GM21526 (cell line): ENCODE measurements around the gene A4GNT.
"Not testable (repeated sequence)": the region's sequence is repeated elsewhere in the genome, so short reads cannot be mapped to it uniquely, and the experiment has no call there.

Experiments used
- ATAC-seq: cut with Tn5 transposase; IDR thresholded peaks from one replicate; pipeline ENCODE4 v1.9.1; 2021; ENCODE audit warnings: moderate library complexity; ENCODE audit not compliant: unreplicated experiment, low FRiP score

The A4GNT gene

DNA sequence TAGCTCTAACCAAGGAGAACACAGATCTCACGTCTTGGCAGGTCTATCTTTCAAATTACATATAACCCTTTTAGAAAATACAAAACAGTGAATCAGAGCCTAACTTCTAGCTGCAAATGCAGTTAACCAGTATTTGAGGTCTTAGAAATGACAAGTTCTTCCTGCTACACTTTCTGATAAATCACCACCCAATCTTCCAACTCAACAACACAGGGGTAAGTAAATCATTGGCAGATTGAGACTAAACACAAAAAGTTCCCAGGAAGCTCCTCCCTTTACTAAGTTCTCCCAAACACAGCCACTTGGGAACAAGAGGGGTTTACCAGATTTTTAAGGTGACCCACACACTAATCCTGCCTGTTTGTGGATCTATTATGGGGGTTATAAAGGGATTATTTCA is at the start of gene A4GNT:
Gene A4GNT (minus strand): TSS at position 152 of the 400 bp plus-strand sequence. CDS start 1,134 bp downstream, outside the sequence.
- no peak for ATAC-seq

DNA sequence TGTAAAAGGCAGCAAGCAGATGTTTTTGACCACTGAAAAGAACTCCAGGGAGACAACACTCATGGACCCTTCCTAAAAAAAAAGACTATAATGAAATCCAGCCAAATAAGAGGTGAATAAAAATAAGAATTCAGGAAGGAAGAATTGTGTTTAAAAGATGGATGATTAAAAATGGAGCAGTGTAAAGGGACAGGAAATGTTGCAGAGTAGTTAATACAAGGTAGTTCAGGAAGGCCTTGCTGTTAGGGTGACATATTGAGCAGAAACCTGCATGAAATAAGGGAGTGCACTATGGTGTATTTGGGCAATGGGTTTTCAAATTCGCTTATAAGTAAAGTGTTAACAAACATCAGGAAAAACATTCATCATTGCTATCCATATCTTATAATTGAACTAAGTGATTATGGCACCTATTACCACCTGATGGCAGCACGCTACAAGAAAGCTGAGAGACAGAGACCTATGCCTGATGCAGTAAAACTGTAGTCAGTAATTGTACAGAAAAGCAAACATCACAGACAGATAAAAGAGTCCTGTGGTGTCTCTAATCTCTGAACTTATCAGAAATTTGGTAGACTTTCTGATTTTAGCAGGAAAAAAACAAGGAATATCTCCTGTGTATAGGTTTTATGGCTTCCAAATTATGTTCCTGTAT is 48.3 kb upstream of the A4GNT start:
- ATAC-seq, result peak; percentile 71

DNA sequence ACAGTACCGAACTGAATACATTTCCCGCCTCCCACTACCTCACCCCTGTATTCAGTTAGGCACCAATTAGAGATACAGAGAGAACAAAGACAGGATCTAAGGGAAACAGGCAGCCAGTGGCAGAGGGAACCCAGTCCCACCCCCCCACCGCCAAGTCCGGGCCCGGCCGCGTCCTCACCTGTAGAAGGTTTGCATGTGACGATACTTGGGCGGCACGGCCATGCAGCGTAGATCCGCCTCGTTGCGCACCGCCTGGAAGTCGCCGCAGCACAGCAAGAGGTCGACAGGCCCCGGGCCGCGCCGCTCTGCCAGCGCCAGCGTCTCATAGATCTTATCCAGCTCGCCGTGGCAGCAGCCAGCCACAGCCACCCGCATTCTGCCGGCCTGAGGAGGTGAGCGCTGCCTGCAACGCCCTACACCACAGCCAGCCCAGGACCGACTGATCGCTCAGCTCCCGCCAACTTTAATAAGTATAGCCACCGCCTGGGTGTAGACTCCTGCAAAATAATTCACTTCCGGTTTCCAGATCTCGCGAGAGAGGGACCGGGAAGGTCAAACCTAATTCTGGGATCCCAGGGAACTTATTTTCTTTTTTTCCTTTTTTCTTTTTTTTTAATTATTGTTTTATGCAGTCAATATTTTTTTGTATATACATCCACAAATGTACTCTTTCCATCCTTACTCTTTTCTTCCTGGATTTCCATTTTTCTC is 42.4 kb upstream of the A4GNT start, which contains the start of gene DBR1:
Gene DBR1 (minus strand): TSS at position 501 of the 711 bp plus-strand sequence. CDS start 126 bp downstream, at position 375.
- ATAC-seq, result peak; percentile 93

DNA sequence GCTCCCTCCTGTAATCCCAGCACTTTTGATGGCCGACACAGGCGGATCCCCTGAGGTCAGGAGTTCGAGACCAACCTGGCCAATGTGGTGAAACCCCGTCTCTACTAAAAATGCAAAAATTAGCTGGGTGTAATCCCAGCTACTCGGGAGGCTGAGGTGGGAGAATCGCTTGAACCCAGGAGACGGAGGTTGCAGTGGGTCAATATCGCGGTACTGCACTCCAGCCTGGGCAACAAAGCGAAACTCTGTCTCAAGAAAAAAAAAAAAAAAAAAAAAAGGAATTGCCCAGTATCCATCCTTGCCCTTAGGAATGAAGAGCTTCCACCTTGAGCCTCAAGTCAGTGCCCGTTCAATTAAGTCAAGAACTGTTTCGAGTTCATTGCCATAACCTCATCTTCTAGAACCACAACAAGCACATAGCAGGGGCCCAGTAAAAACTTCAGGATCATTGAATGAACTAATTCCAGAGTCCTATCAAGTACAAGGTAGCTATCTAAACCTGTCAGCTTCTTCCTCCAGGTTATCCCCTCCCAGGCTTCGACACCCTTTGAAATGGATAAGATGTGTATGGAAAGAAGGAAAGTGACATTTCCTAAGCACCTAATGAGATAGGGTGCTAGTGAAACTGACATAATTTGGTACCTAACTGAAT is 41.7 kb upstream of the A4GNT start:
- ATAC-seq, result peak; percentile 9

DNA sequence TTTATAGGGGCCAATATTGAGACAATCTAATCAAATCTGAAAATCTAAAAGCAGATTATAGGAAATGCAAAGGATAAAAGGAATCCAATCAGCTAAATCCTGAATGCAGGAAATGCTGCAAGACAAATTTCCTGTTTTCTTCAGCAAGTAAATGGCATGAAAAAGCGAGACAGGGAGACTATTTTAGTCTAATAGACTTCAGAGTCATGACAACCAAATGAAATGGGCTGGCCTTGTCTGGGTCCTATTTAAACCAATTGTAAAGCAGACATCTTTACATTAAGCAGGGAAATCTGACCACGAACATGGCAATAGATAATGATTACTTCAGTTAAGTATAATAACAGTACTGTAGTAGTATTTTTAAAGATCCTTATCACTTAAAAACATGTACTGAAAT is 40.4 kb upstream of the A4GNT start:
- ATAC-seq, result no peak

DNA sequence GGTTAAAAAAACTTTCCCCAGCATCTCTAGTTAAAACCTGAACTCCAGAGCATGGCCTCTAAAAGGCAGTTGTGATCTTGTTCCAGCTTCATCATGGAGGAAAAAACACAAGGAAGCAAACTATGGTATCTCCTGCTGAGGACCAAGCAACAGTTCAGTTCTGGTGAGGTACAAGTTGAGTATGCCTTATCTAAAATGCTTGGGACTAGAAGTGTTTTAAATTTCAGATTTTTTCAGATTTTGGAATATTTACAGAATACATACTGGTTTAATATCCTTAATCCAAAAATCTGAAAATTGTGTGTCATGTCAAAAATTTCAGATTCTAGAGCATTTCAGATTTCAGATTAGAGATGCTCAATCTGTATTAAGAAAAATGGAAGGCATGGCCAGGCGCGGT is 32.9 kb upstream of the A4GNT start:
- no peak for ATAC-seq

DNA sequence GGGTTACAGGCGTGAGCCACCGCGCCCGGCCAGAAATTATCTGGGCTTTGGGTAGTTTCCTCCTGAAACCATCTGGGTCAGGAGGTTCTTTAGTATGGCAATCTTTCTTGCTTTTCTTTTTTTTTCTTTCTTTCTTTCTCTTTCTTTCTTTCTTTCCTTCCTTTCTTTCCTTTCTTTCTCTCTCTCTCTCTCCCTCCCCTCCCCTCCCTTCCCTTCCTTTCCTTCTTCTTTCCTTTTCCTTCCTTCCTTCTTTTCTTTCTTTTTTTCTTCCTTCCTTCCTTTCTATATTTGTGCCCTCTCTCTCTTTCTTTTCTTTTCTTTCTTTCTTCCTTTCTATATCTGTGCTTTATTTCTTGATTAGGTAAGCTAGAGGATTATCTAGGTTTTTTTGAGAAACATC is 25.6 kb upstream of the A4GNT start:
- no peak for ATAC-seq

DNA sequence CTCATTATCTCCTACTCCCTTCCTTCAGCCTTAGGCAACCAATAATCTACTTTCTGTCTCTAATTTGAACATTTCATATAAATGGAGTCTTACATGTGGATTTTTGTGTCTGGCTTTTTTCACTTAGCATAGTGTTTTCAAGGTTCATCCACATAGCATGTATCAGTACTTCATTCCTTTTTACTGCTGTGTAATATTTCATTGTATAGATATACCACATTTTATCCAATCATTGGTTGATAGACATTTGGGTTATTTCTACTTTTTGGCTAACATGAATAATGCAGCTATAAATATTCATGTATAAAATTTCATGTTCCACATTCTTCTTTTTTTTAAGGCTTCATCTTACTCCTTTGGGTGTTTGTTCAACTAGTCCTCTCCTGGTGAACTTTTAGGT is 22.3 kb upstream of the A4GNT start:
- no peak for ATAC-seq

DNA sequence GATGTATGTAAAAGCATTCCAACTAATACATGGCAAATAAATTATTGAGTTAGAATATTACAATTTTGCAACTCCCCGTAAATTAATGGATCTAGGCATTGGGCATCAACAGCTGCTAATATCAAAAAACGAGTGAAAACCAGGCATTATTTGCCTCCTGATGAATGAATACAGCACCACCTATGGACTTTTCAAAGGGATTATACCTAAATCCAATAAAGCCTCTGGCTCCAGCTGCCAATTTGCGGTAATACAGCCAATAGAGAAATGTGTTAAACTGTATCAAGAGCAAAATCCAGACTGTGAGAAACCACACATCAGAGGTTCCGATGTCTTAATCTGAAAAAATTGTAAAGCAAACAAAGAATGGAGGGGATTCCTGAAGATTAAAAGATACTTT is 16.3 kb upstream of the A4GNT start:
- no peak for ATAC-seq

DNA sequence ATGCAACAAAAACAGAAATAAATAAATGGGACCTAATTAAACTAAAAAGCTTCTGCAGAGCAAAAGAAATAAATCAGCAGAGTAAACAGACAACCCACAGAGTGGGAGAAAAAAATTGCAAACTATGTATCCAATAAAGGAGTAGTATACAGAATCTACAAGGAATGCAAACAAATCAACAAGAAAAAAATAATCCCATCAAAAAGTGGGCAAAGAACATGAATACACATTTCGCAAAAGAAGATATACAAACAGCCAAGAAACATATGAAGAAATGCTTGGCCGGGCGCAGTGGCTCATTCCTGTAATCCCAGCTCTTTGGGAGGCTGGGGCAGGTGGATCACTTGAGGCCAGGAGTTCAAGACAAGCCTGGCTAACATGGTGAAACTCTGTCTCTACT is 10.0 kb upstream of the A4GNT start:
- not testable (repeated sequence) for ATAC-seq

DNA sequence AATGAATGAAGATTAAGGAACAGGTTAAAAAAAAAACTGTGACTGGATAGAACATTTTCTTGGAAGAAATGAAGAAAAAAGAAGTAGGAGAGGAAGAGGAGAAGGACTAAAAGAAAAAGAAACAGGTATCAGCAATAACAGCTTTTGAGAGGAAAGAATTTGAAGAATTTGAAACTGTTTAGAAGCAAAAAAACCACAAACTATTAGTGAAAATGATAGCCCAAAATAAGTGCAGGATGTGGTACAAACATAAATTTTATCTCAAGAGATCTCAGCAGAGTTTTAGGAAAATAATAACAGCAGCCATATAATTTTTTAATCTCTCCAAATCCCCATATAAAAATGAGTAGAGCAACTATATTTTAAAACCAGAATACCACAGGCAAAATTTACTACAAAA is 8.8 kb upstream of the A4GNT start:
- no peak for ATAC-seq

DNA sequence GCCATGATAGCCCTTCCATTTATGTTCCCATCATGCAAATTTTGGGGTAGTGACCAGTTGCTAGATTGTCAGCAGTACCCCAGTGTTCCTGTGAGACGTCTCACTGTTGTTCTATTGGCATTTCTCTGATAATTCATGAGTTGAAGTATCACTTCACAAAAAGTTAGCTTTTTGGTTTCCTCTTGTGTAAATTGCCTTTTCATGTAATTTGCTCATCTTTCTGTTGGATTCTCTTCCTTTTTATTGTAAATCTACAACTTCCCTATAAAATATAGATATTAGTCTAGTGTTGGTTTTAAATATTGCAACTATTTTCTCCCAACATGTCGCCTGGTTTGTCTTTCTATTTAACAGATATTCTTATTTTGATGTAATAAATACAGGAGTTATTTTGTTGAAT is 7.5 kb upstream of the A4GNT start:
- no peak for ATAC-seq

DNA sequence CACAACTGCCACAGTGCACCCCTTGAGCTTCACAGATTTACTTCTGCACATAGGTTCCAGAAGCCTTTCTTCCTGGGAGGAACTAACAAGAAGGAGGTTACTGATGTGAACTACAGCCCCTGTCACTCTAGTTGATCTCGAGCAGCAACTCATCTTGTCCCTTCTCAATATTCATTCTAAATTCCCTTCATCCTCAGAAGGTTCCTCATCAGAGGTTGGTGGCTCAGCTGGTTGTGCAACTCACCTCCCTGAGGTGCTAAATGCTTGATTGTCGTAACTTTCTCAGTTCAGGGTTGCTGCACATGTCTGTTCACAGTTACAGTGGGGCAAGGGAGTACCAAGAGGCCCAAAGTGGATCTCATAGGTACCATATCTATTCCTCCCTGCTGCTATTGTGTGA is 5.7 kb upstream of the A4GNT start:
- no peak for ATAC-seq

DNA sequence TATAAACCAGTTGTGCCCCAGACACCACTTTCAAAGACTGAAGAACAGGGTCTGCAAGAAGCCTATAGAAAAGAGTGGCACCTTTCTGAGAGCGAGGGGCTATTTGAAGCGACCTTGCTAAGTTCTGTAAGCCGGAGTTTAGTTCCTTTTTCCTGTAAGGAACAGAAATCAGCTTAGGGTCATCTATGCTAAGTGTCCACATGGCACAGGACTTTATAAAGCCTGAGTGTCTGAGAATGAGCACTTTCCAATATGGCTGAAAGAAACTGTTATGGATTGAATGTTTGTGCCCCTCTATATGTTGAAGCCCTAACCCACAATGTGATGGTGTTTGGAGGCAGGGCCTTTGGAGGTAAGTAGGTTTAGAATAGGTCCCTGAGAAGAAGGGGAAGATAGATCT is 4.0 kb upstream of the A4GNT start:
- ATAC-seq, result no peak

DNA sequence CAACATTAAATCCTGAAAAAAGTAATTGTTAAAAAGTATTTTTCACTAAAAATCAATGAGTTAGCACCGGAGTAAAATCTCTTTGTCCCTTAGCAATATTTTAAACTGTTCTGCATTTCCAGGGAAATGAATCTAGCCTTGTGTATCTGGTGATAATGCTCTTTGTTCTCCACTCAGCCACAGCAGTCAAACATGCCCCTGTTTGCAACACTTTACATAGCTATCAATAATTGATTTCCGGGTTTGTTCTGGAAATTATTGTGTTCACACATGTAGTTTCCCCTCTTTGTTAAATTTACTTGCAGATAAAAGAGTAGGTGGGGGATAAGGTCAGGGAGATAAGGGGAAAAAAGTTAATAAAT is 3.6 kb upstream of the A4GNT start:
- no peak for ATAC-seq

DNA sequence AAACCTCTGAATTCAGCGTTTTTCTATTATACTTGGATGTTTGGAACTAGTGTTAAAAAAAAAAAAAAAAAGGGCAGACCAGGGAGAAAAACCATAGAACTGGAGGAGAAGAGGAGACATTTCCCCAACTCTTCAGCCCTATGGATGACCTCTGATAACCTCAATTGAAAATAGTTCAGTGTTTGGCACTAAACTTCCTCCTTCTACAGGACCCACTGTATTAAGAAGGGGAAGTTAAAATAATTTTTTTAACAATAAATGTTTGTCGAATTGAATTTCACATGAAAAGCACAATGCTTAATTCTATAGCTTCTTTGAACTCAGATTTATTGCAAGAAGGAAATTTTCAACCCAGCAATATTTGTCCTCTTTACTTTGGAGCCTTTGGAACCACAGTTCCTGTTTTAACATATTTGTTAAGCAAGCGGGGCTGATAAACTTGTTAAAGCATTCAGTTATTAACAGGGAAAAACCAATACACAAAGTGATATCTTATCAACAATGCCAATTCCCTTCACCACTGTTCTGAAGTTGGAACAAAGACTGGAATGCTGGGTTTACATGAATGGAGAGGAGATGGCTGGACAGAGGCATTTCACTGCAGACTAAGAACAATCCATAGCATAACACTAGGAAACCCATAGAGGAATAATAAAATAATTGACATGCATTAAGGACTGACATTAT is 3.1 kb upstream of the A4GNT start:
- no peak for ATAC-seq

DNA sequence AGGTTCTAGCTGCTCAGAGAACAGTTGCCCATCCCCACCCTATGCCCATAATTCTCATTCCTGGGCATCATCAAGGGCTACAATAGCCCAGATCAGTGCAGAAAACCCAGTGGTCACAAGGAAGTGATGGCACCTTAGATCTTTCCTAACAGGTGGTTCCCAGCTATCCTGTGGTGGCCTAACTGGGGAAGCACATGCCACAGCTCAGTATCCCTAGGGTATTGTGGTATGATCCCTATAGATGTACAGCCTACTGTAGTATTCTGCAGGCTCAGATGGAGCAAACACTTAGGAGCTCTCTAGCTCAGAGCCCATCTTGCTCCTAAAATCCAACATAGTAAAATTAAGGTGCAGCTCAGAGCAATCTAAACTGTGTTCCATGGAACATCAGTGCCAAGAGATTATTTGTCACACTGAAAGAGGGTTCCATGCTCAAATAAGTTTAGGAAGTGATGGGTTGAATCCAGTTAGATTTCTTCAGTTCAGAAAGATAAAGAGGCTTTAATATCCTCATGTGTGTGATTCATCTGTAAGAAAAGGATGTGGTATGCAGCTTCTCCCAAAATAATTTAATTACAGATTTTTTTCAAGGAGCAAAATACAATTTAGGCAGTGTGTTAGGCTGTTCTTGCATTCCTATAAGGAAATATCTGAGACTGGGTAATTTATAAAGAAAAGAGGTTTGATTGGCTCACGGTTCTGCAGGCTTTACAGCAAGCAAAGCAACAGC is 4.4 kb downstream of the A4GNT start:
- ATAC-seq, result no peak

DNA sequence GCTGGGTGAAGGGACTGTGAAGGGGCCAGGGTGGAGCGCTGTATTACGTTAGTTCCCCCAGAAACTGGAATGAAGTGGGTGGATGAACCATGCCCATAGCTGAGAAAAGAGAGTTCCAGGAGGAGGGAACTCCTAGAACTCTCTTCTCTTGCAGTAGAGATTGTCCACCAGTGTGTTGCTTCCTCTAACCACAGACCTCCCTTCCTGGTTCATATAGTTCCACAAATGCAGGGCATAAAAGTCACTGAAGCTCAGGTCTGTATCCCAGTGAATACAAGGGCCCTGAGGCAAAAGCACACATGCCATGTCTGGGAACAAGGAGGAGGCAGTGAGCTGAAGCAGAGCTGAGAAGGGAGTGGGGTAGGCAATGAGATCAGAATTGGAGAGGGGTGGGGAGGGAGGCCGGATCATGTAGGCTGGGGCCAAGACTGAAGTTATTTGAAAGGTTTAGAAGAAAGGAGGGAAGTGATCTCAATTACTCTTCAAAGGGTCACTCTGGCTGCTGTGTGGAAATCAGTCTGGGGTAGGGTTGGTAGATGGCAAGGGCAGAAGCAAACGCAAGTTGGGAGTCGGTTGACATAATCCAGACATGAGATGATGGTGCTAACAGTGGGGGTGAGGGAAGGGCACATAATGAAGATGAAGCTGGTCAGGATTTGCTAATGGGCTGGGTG is 6.5 kb downstream of the A4GNT start:
- ATAC-seq, result no peak

DNA sequence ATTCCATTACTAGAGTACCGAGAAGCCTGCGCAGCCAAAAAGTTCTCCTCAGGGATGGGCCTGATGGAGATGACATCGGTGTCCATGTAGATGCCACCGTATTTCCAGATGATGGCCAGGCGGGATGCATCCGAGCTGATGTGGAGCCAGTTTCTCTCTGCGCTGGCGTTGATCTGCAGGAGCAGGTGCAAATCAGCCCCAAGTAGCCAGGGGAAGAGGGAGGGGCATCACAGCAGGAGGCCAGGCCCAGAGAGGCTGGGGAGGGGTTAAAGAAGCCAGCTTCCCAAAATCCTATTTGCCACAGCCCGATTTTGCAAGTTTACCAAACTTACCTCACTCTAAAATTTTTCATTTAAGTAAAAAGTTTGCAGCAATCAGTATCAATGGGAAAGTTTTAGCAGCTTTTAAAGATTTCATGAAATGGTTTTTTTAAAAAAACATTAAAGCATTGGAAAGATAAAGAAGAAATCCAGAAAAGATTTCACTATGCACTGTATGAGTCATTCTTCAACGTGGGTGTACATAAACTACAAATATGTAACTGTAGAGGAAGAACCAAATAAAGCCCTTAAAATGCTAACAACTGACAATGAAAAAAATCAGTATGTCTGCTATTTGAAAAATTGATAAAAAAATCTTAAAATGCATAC is 7.4 kb downstream of the A4GNT start:
- ATAC-seq, result no peak

DNA sequence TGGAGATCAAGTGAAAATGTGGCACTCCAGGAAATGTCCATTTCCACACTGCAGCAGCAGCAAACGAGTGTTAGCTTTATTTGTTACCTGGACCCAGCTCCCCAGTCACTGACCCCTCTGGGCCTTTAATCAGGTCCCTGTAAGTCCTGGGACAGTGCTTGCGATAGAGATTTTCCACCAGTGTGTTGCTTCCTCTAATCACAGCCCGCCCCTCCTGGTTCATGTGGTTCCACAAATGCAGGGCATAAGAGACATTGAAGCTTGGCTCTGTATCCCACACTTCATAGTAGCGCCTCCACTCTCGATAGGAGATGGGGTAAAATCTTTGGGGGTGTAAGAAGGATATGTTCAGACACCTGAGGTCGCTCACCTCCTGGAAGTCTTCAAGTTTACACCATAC is 8.0 kb downstream of the A4GNT start:
- no peak for ATAC-seq
